Activated CD4-positive, alpha-beta T cell treated with anti-CD3 and anti-CD28 coated beads for 48 hours (primary cell): ENCODE results near the gene ZSCAN5A.
"Not testable (repeated sequence)": the region's sequence is repeated elsewhere in the genome, so short reads cannot be mapped to it uniquely, and the experiment has no call there.

ENCODE experiments used
- DNase-seq: peaks from one replicate; pipeline ENCODE4 v3.0.0-alpha.2; 2020

The ZSCAN5A gene

GRCh38 chr19:56199687-56200086 is 115.0 kb downstream of the ZSCAN5A start:
- no peak for DNase-seq

DNA sequence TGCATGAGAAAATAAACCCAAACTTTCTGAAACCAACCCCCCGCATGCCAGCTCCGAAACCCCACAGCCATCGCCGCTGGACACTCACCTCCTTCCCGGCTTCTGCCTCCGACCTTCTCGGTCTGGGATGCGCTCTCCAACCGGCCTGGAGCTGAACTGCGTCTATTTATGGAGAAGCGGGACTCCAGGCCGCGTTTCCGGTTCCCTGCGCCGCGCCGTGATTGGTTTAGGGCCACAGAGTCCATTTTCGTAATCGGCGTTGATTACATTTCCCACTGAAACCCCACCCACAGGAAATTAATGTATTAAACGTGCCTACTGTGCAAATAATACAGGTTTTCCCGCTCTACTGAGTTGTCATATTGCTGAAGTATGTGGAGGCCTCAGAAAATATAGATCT is 117.0 kb downstream of the ZSCAN5A start, which contains the start of gene ZSCAN5B:
TSS of gene ZSCAN5B (minus strand) at position 138 of the 400 bp plus-strand sequence. CDS start 4,731 bp downstream, outside the sequence.
- DNase-seq = not testable (repeated sequence)

GRCh38 chr19:56193981-56194640 is 120.5 kb downstream of the ZSCAN5A start:
- DNase-seq = no peak

- DNase-seq = no peak
Measured at GRCh38 chr19:56191711-56192110, 122.9 kb downstream of the ZSCAN5A start.

GRCh38 chr19:56191115-56191514 is 123.5 kb downstream of the ZSCAN5A start:
- no peak for DNase-seq

DNA sequence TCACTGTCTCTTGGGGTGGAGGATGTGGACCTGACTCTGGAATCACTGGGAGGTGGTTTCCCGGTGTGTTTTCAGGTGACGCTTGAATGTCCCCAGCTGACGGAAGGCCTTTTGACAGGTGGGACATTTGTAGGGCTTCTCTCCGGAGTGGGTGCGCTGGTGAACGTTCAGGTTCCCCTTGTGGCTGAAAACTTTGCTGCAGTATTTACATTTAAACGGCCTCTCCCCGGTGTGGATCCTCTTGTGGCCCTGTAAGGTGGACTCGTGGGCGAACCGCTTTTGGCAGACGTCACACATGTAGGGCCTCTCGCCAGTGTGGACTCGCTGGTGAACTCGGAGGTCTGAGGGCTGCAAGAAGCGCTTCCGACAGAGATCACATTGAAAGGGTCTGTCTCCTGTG is 124.9 kb downstream of the ZSCAN5A start:
- no peak for DNase-seq

GRCh38 chr19:56177564-56178243 is 136.9 kb downstream of the ZSCAN5A start:
- DNase-seq = no peak

- DNase-seq = no peak
Measured at GRCh38 chr19:56176881-56177280, 137.8 kb downstream of the ZSCAN5A start.

GRCh38 chr19:56176310-56176709 is 138.3 kb downstream of the ZSCAN5A start:
- not testable (repeated sequence) for DNase-seq

GRCh38 chr19:56175861-56176307 is 138.8 kb downstream of the ZSCAN5A start, which contains the start of gene GALP:
Gene GALP (plus strand): TSS chr19:56176008. CDS start chr19:56177109, 1,101 bp downstream.
- DNase-seq = not testable (repeated sequence)

GRCh38 chr19:56174550-56174949 is 140.1 kb downstream of the ZSCAN5A start:
- DNase-seq = no peak

GRCh38 chr19:56174086-56174485 is 140.6 kb downstream of the ZSCAN5A start:
- DNase-seq = no peak
